ENCODE measurements around the gene ABCA1. TPM values are rescaled to one million over a fixed set of nuclear protein-coding genes. Genes with fewer than 3 reads are reported as not detected.
A peak's percentile ranks its signal among the peaks of the same experiment; 100 is the strongest.
"Not testable (repeated sequence)": the region's sequence is repeated elsewhere in the genome, so short reads cannot be mapped to it uniquely, and the experiment has no call there.

The ABCA1 gene
- total RNA-seq, 6 donors from 2014 or later, result 27.6 to 194 (median 47.0) TPM

- H3K9me3 ChIP-seq, result no peaks in the 10 kb centered on the region
- WGBS, 2 donors, result 92 to 97% methylated on average over 4 of the region's 4 CpGs
- ATAC-seq (ENCODE audit: low FRiP score in 2 of 2) (peak in 1 of 2 donors; percentile 79), DNase-seq (no peak)
- no peak for TF ChIP-seq POLR2A (IDR thresholded peaks at IDR 0.05)
- TF ChIP-seq, protein P1, sequence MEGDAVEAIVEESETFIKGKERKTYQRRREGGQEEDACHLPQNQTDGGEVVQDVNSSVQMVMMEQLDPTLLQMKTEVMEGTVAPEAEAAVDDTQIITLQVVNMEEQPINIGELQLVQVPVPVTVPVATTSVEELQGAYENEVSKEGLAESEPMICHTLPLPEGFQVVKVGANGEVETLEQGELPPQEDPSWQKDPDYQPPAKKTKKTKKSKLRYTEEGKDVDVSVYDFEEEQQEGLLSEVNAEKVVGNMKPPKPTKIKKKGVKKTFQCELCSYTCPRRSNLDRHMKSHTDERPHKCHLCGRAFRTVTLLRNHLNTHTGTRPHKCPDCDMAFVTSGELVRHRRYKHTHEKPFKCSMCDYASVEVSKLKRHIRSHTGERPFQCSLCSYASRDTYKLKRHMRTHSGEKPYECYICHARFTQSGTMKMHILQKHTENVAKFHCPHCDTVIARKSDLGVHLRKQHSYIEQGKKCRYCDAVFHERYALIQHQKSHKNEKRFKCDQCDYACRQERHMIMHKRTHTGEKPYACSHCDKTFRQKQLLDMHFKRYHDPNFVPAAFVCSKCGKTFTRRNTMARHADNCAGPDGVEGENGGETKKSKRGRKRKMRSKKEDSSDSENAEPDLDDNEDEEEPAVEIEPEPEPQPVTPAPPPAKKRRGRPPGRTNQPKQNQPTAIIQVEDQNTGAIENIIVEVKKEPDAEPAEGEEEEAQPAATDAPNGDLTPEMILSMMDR (IDR thresholded peaks at IDR 0.05), result no peak
- TF ChIP-seq EP300 (IDR thresholded peaks at IDR 0.05), result no peak
- no peak for TF ChIP-seq POLR2AphosphoS5 (IDR thresholded peaks at IDR 0.05)
- H3K27ac ChIP-seq, result no peak overlapping the region
- H3K36me3 ChIP-seq, result peaks cover 0 to 20% (median 4%) of the 10 kb centered on the region in 4 donors
- peaks cover 11 to 51% (median 20%) of the 10 kb centered on the region in 4 donors for H3K4me1 ChIP-seq
- no peaks in the 10 kb centered on the region for H3K27me3 ChIP-seq
- H3K4me3 ChIP-seq, result no peak overlapping the region
Observed at GRCh38 chr9:104858271-104858670, 69.7 kb downstream of the ABCA1 start.

GRCh38 chr9:104856413-104856941, 71.5 kb downstream of the ABCA1 start:
- TF ChIP-seq POLR2AphosphoS5 (IDR thresholded peaks at IDR 0.05) (no peak), POLR2A (IDR thresholded peaks at IDR 0.05) (no peak), EP300 (IDR thresholded peaks at IDR 0.05) (no peak)
- TF ChIP-seq, protein P1 (IDR thresholded peaks at IDR 0.05), result no peak
- no peak for ATAC-seq (ENCODE audit: low FRiP score in 2 of 2)
- no peak overlapping the region for H3K4me3 ChIP-seq
- no peak for DNase-seq
- peaks cover 11 to 46% (median 20%) of the 10 kb centered on the region in 4 donors for H3K4me1 ChIP-seq
- no peaks in the 10 kb centered on the region for H3K27me3 ChIP-seq
- no peaks in the 10 kb centered on the region for H3K9me3 ChIP-seq
- peak overlapping the region in 2 of 4 donors; percentile 15 to 22 for H3K27ac ChIP-seq
- peaks cover 0 to 26% (median 4%) of the 10 kb centered on the region in 4 donors for H3K36me3 ChIP-seq
- WGBS, 2 donors, result 64 to 71% methylated on average over 5 of the region's 5 CpGs

DNA sequence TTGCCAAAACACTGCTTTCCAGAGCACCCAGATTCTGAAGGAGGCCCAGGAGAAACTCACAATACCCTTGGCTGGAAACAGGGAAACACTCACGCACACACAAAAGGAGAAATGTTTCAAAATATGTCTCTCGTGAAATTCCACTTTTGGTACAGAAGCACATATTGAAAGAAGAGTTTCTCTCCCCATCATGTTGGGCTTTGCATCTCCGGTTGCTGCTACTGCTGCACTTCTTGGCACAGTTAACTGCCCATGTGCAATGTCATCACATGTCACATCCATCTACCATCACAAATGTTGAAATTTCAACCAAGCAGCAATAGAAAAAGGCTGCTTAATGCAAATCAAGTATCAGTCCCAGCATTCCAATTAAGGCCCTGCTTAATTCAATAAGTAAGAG, 72.1 kb downstream of the ABCA1 start:
- H3K27me3 ChIP-seq, result no peaks in the 10 kb centered on the region
- no peaks in the 10 kb centered on the region for H3K9me3 ChIP-seq
- peak overlapping the region in 2 of 4 donors; percentile 12 to 22 for H3K27ac ChIP-seq
- 70 to 73% methylated on average over 3 of the region's 3 CpGs for WGBS, 2 donors
- peaks cover 0 to 26% (median 4%) of the 10 kb centered on the region in 4 donors for H3K36me3 ChIP-seq
- H3K4me1 ChIP-seq, result peaks cover 9 to 40% (median 20%) of the 10 kb centered on the region in 4 donors
- DNase-seq (no peak), ATAC-seq (ENCODE audit: low FRiP score in 2 of 2) (no peak)
- TF ChIP-seq POLR2A (IDR thresholded peaks at IDR 0.05) (no peak), EP300 (IDR thresholded peaks at IDR 0.05) (no peak), POLR2AphosphoS5 (IDR thresholded peaks at IDR 0.05) (no peak)
- TF ChIP-seq, protein P1 (IDR thresholded peaks at IDR 0.05), result no peak
- H3K4me3 ChIP-seq, result no peak overlapping the region

GRCh38 chr9:104855258-104855657, 72.7 kb downstream of the ABCA1 start:
- not testable (repeated sequence) for ATAC-seq (ENCODE audit: low FRiP score in 2 of 2); DNase-seq; H3K9me3 ChIP-seq; H3K4me3 ChIP-seq; H3K27me3 ChIP-seq
- Histone ChIP-seq H3K4me1 (peaks cover 11 to 38% (median 19%) of the 10 kb centered on the region in 4 donors), H3K36me3 (peaks cover 0 to 26% (median 4%) of the 10 kb centered on the region in 4 donors), H3K27ac (peak overlapping the region in 1 of 4 donors; percentile 12)
- WGBS, 2 donors, result 82 to 83% methylated on average over 7 of the region's 7 CpGs

- ATAC-seq (ENCODE audit: low FRiP score in 2 of 2), result no peak
- Histone ChIP-seq H3K4me1 (peaks cover 12 to 36% (median 18%) of the 10 kb centered on the region in 4 donors), H3K9me3 (no peaks in the 10 kb centered on the region), H3K27me3 (no peaks in the 10 kb centered on the region), H3K36me3 (peaks cover 0 to 26% (median 4%) of the 10 kb centered on the region in 4 donors), H3K27ac (no peak overlapping the region), H3K4me3 (no peak overlapping the region)
- WGBS, 2 donors, result 89 to 92% methylated on average over 1 of the region's 1 CpG
- TF ChIP-seq, protein P1 (IDR thresholded peaks at IDR 0.05), result no peak
- TF ChIP-seq POLR2AphosphoS5 (IDR thresholded peaks at IDR 0.05) (no peak), EP300 (IDR thresholded peaks at IDR 0.05) (no peak), POLR2A (IDR thresholded peaks at IDR 0.05) (no peak)
- no peak for DNase-seq
Observed at GRCh38 chr9:104854613-104855012, 73.3 kb downstream of the ABCA1 start.

Data from upper lobe of left lung (tissue), 6 donors.